22Rv1 (cell line): ENCODE measurements around the gene CERK.

Experiments
- CTCF ChIP-seq: fragments of 450-650 bp; IDR thresholded peaks from 2 replicates; pipeline ENCODE4 v1.5.1; 2017; ENCODE audit warnings: mild to moderate bottlenecking
- ZFX ChIP-seq: fragments of 450-650 bp; IDR thresholded peaks from 2 replicates; pipeline ENCODE4 v1.6.1; 2017; ENCODE audit warnings: antibody characterized with exemption, borderline replicate concordance

DNA sequence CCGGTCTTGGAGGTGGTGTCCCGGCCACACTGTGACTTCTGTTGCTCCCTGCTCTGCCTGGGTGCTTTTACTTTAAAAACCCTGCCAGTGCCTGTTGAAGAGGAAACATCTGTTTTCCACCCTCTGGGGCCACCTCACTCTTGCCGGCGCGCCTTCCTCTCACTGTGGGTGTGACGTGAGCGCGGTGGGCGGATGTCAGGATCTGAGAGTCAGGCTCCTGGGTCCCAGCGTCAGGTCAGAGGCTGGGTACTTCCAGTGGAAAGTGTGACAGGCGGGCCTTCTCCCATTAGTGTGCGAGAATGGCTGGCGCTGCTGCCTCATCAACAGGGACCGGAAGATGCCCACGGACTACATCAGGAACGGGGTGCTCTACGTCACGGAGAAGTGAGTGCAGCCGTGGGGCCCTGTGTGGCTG is 63.7 kb downstream of the CERK start:
- TF ChIP-seq CTCF (no peak), ZFX (no peak)
